GM19452 (cell line): Measurements from ENCODE around the gene KCTD1.

Experiments
- ATAC-seq: cut with Tn5 transposase; IDR thresholded peaks from one replicate; pipeline ENCODE4 v1.9.1; 2021; ENCODE audit not compliant: unreplicated experiment

Gene KCTD1

DNA sequence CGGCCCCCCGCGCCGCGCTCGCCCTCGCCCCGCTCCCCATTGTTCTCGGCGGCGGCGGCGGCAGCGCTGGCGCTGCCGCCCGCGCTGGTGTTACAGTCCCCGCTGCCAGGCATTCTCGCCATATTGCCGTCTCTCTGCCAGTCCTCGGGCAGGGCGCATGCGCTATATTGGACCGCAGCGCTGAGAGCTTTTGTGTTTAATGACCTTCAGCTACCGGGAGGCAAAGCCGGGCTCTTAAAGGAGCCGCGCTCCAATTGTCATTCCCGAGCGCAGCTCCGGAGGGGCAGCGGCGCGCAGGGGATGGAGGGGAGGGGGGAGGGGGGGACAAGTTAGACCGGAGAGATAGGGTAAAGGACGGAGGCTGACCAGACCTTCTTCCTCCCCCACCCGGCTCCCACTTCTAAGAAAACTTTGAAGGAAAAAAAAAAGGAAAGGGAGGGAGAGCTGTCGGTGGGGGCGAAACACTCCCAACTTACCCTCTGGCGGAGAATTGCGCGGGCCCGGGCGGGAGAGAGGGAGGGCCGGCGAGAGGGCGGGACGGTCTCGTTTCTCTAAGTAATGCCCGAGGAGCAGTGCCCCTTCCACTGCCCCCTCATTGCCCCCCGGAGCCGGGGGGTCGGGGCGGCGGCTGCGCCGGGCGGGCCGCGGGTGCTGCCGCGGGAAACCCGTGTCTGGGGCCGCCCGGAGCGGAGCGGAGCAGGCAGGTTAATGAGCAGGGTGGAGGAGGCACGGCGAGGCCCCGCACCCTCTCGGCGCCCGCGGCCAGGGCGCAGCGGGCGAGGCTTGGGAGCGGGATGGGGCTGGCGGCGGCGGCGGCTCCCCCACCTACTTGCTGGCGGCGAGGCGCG is at the start of gene KCTD1:
Gene KCTD1, minus strand, starts transcription at position 139 of the 848 bp plus-strand sequence. Its CDS starts 17 bp downstream, at position 122.
- ATAC-seq, result peak; percentile 37

DNA sequence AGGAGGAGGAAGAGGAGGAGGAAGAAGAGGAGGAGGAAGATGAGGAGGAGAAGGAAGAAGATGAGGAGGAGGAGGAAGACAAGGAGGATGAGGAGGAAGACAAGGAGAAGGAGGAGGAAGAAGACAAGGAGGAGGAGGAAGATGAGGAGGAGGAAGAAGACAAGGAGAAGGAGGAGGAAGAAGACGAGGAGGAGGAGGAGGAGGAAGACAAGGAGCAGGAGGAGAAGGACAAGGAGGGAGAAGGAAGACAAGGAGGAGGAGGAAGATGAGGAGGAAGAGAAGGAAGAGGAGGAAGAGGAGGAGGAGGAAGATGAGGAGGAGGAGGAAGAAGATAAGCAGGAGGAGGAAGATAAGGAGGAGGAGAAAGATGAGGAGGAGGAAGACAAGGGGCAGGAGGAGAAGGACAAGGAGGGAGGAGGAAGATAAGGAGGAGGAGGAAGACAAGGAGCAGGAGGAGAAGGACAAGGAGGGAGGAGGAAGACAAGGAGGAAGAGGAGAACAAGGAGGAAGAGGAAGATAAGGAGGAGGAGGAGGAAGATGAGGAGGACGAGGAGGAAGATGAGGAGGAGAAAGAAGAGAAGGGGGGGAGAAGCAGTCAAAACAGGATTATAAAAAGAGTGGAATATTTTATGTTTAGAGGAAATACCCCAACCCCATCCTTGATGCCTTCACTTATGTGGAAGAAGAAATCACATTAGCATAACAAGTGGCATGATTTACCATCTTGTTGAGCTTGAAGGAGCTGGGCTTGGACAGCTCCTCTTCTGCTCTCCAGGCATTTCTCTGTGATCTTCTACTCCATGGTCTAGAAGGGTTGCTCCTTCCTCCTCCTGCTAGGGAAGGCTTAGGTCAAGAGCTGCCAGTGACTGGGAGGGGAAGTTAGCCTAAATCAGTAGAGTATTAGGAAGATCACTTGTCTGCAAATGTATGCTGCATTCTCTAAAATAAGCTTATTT is 45.3 kb upstream of the KCTD1 start:
- no peak for ATAC-seq

GRCh38 chr18:26584745-26585144 is 36.4 kb upstream of the KCTD1 start:
- ATAC-seq, result no peak

DNA sequence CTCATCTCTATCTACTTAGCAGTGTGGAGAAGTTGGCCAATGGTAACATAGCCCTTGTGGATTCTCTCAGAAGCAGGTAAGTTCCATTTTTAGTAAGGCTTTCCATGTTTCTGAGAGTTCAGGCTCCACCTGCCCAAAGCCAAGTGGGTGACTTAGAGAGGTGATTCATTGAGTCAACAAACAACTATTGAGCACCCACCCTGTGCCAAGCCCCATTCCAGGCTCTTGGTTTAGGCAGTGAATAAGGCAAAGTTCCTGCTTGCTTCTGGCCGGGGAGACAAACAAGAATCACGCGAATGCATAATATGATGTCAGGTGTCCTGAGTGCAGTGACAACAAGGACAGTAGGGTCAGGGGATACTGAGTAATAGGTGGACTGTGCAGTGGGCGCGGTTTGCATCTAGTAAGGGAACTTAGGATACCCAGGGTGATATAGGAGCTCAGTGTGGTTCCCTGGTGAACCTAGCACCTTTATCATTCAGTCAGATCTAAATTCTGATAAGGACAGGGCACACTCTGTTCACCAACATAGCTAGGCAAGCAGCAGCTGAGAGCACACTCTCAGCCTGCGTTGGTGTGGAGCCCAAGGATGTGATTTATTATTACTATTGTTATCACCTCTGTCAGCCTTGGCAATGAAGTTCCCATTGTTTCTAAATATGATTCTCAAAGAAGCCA is 31.7 kb upstream of the KCTD1 start:
- ATAC-seq, result no peak

- ATAC-seq, result no peak
These were observed 27.5 kb upstream of the KCTD1 start for GRCh38 chr18:26575865-26576217.

DNA sequence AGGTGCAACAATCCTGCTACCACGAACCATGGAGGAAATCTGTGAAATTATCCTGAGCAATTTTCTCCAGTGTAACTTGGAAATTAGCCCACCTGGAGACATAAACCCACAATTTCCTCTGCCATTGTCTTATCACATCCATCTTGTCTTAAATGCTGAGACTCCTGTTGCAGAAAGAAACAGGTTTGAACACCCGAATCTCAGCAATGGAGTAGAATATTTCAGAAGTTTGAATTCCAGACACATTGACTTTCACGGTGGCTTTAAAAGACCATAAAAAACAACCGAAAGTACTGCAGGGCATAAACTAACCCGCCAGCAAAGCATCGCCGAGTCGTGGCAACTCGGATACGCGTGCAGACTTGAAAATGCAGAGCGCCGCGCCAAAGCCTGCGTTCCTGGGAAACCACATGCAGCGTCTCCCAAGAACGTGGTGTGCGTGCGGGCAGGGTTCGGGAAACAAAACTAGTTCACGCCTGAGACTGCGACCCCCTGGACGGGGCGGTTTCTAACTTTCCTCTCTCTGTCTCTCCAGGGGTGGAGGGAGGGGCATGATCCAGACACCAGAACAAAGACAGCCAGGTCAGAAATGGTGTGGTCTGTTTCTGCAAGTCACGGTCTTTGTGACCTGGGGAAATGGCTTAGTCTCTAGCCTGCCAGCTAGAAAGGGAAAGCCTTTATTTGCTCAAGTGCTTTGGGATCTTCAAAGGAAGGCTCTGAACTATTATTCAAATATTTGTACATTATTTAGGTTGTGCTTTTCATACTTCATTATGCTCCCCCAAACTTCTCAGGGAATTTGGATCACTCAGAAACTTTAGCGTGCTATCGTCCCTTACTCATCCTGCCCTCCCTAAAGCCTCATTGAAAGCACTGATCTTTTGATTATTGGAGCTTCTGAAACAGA is 26.9 kb upstream of the KCTD1 start:
- no peak for ATAC-seq

DNA sequence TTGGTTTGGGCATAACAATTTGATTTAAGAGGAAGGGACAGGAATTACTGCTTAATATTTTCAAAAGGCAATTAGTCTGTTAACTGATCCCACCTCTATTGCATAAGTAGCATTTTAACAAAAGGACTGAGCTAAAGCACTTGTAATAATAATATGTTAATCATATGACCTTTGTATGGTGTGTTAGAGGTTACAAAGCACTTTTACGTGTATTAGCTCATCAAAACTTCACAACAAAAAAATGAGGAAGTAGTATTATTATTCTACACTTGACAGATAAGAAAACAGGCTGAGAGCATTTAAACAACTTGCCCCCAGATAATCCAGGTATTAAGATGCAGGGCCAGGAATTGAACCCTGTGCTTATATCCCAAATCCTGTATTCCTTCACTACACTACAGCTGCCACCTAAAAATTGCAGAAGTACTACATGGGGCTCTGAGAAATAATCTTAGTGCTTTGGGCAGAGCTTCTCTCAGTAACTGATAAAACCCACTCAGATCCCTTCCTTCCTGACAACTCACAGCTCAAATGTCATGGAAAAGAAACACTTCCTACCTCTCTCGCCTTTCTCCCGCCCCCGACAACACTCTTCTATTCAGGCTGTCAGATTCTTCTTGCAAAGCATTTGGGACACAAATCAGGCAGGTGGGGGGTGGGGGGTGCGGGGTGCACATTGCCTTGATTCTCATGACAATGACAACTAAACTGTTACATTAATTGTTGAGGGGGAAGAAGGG is 20.7 kb upstream of the KCTD1 start:
- no peak for ATAC-seq

- ATAC-seq, result no peak
These were observed 20.2 kb upstream of the KCTD1 start for GRCh38 chr18:26568513-26568912.

GRCh38 chr18:26566874-26567555 is 18.7 kb upstream of the KCTD1 start:
- ATAC-seq, result no peak

DNA sequence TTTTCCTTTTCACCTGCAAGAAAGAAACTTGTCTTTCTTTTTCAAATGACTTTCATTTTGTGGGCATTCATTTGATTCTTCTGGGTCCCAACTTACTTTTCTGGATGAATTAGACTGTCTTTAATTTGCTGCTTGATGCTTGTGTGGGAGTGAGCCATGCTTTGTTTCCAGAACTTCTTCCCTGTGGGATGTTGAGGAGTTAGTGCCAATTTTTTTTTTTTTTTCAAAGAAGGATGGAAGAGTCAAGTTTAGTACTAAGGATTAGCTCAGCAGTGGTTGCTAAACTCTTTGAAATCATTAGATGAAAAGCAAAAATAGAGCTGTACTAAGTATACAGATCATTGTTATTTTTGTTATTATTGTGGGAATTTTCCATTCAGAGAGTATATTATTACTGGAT is 17.2 kb upstream of the KCTD1 start:
- ATAC-seq, result no peak

DNA sequence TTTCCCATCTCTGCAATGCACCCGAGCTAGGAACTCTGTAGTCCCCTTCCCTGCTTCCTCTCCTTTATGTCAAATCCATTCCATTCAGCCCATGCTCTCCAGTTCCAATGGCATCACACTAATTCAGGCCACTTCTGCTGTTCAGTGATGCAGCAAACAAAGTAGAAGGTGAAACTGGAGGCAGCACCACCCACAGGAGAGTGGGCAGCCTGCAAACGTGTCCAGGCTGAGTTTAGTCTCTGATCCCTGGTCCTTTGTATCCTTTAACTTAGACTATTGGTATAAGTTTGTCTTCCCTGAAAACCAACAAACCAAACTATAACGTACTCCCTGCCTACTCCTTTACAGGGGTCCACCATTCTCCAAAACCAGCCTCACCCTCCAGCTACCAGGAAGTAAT is 14.7 kb upstream of the KCTD1 start:
- ATAC-seq, result no peak

DNA sequence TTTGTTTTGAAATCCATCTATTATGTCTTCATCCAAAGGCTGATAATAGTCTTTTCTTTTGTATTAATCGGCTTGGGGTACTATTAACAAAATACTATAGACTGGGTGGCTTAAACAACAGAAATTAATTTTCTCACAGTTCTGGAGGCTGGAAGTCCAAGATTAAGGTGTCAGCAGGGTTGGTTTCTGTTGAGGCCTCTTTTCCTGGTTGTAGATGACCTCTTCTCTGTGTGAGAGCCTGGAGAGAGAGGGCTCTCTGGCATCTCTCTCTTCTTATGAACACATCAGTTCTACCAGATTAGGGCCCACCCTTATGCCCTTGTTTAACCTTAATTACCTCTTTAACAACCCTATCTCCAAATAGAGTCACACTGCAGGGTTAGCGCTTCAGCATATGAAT is 14.2 kb upstream of the KCTD1 start:
- ATAC-seq, result no peak

- no peak for ATAC-seq
These were observed 13.4 kb upstream of the KCTD1 start for GRCh38 chr18:26561769-26562168.

GRCh38 chr18:26556573-26556972 is 8.2 kb upstream of the KCTD1 start:
- peak; percentile 74 for ATAC-seq

- no peak for ATAC-seq
These were observed 7.6 kb upstream of the KCTD1 start for GRCh38 chr18:26555804-26556553.

GRCh38 chr18:26553943-26554342 is 5.6 kb upstream of the KCTD1 start:
- ATAC-seq, result no peak

DNA sequence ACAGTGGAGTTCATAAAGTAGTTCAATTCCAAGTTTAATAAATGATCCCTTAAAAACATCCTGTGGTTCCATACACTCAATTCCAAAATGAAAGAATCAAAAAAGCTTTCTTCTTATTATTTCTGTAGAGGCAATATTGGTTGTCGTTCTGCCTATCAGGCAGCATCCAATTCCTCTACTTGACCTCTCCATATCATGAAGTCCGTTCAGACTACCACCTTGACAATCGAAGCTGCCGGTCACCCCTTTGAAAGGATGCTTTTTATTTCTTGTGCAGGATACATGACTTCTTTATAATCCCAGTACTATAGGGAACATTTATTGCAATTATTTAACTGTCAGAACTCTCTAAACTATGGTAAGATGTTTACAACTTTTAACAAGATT is 3.3 kb upstream of the KCTD1 start:
- ATAC-seq, result no peak

GRCh38 chr18:26550998-26551694 is 2.8 kb upstream of the KCTD1 start:
- no peak for ATAC-seq
